Fibroblast of lung (primary cell): Measurements from ENCODE around the gene CTSW.

Experiments
- CTCF ChIP-seq, 2 donors: IDR thresholded peaks in 1 of 2; conservative IDR thresholded peaks in 1 of 2; 1 replicate in 1 of 2; 2 replicates in 1 of 2; pipeline ENCODE4 v1.5.1; 2011 to 2012; ENCODE audit warnings: low read length in 2 of 2, control low read depth in 1 of 2, inconsistent platforms in 1 of 2, low read depth in 1 of 2, mild to moderate bottlenecking in 1 of 2
- EZH2 ChIP-seq: IDR thresholded peaks from 2 replicates; pipeline ENCODE4 v1.5.1; 2012; ENCODE audit warnings: low read length, control low read depth, mild to moderate bottlenecking; ENCODE audit errors: missing control alignments

- TF ChIP-seq CTCF (conservative IDR thresholded peaks at IDR 0.05 in 1 of 2, IDR thresholded peaks at IDR 0.05 in 1 of 2; ENCODE audit: low read depth in 1 of 2, low read length in 2 of 2) = no peak
- TF ChIP-seq EZH2 = no peak
These were observed 29.8 kb upstream of the CTSW start for GRCh38 chr11:65849771-65850216.
